DLD1 (cell line): ENCODE measurements around the gene SLC30A7.

Source experiments
- in situ Hi-C: cut with HindIII; loops from 2 replicates; pipeline ENCODE4 v1.10.0; 2017; ENCODE audit warnings: low sequenced_read_pairs

SLC30A7 gene

GRCh38 chr1:101022294-101022693, 126.4 kb downstream of the SLC30A7 start:
- in situ Hi-C loops = no loop called here

DNA sequence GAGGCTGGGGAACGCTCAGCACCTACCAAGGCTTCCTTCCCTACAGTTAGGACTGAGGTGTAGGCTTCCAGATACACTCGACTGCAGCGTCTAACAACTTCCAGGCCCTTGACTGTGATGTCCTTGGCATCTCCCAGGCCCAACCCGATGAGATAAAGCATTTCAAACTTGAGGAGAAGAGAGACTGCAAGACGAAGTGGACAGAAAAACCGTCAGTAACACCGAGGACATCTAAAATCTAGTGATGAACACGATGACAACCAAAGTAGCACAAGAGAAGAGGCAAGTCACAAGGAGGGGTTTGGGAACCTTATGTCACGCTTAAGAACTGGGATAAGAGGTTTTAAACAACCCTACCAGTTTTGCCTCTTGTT, 129.4 kb downstream of the SLC30A7 start:
- in situ Hi-C loops = no loop called here

DNA sequence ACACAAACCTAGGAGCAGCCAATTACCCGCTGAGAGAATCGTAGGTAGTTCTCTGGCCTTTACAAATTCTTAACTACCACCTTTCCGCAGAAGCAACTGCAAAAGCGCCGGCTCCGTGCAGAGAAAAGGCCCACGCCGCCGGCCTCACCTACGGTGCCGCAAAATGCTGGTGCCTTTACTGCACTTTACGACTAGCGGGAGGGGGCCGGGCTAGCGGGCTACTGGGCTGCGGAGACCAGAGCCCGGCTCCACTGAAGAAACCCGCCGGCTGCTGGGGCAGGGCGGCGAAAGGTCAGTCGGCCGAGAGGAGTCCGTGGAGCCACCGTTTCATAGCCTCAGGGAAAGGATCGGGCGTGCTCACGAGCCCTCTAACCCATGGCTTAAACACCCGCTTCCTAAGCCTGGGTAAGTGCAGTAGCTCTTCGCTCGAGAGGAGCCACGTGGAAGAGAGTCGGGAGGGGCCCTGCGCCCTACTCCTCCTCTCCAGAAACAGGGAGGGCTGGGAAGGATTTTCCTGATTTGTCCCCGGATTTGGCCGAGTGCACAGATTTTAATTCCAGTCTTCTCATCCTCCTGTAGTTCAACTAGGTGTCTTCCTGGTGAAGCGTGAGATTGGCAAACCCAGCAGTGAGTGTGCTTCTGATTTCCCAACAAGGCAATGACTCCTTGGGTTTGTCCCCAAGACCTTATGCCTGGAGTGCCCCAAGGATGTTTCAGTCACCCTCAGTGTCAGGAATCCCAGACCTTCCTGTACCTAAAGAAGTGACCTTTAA, 130.0 kb downstream of the SLC30A7 start, which contains the start of gene DPH5:
TSS of gene DPH5 (minus strand) at position 128 of the 773 bp plus-strand sequence. CDS start 341 bp downstream, outside the sequence.
- in situ Hi-C loops = no loop called here

DNA sequence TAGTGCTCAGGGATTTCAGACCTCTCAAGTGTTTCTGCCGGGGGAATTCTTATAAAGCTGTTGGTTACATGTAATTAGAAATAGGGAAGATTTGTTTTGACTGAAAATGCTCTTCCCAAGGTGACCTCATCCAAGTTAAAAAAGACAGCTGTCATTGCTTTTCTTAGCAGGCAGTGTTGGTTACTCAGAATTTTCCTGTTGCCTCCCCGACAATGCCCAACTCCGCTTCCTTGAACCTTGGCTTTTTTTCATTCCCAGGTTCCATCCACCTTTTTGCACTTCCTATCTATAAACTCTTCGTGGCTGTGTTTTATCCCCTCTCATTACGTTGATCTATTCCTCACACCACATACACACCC, 130.5 kb downstream of the SLC30A7 start:
- in situ Hi-C loops = no loop called here

DNA sequence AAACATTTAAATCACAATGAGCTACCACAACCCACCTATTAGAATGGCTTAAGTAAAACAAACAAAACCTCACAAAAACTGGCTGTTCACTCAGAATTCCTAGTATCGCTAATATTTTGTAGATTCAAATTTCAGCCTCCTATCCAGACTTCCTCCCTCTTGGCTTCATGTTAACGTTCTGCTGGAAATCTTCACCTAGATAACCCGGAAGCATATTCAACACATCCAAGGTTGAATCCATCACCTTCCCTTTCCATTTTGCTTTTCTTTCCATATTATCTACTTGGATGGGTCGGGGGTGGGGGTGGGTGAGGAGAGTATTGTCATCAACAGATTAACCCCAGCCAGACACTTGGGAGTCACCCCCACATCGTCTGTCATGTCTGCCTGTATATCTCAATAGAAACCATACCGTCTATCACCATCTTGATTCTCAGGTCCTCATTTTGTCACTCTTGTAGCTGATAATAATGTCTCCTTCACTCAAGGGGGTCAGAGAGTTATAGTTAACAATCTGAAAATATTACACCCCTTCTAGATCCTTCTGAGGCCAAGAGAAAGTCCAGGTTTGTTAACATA, 131.4 kb downstream of the SLC30A7 start:
- in situ Hi-C loops = no loop called here

DNA sequence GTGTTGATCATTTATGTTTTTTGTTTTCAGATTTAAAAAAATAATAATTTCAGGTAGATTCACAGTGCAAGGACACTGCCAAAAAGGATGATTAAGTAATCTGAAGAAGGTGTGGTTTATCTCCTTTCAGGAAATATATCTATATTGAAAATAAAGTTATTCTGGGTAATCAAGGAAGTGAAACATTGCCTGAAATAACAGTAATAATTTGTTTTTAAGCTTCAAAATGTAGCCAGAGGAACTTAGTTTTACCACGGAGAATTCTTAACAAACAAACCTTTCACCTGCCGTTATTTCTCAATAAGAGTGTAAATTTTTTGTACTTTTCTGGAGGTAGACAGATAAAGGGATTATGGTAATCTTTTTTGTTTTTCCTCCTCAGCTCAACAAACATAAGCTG, 132.6 kb downstream of the SLC30A7 start:
- in situ Hi-C loops = no loop called here

GRCh38 chr1:101029184-101029583, 133.3 kb downstream of the SLC30A7 start:
- in situ Hi-C loops = no loop called here

GRCh38 chr1:101030881-101031280, 135.0 kb downstream of the SLC30A7 start:
- in situ Hi-C loops = no loop called here
